ENCODE measurements around the gene EYS. TPM values are rescaled to one million over a fixed set of nuclear protein-coding genes. Genes with fewer than 3 reads are reported as not detected.
"Not testable (repeated sequence)": the region's sequence is repeated elsewhere in the genome, so short reads cannot be mapped to it uniquely, and the experiment has no call there.

EYS gene
- total RNA-seq, 1 donor from 2014 or later = 17.3 TPM

DNA sequence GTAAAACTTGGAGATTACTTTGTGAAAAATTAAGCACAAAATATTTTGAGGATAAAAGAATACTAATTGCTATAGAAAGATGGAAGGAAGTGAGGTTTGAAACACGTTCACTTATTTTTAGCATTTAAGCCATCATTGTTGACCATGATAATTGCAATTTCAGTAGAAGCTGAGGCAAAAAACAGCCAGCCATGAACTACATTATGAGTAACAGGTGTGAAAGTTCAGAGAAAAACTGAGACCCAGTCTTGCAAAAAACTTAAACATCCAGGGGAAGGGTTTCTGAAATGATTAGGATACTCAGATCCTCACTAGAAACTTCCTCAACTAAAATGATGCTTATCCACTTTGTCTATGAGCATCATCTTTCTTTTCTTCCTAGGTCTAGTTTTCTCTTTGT, 1452.0 kb downstream of the EYS start:
- no peak for DNase-seq (ENCODE audit: low spot score)

DNA sequence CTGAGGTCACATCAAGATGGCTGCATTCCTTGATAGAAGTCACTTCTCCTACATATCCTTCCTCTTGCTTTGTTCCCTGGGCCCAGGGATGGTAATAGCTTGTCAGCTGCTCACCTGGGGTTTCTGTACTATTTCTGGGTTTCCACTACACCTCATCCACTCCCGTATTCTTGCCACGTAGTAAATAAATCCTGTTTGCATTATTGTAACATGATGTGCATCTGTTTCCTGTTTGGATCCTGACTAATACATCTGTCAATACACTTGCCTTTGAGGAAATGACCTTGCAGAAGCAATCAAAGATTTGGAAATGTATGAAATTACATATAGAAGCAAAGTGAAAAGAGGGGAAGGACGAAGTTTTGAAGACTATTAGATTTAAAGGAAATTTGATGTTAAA, 1452.5 kb downstream of the EYS start:
- no peak for DNase-seq (ENCODE audit: low spot score)

DNA sequence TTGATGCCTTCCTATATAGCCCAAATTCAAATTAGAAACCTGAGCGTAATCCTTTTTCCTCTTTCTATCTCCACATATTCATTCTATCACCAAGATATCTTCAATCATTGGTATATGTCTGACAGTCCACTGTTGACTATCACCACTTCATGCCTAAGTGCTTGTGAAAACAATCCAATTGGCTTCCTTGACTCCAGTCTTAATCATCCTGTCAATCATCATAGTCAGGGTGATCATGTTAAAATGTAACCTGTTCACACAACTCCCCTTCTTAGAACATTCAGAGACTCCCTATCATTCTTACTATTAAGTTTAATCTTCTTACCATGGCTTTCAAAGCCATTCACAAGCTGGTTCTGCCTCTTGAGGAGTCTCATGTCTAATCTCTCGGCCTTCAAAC, 1454.8 kb downstream of the EYS start:
- DNase-seq (ENCODE audit: low spot score) = no peak

DNA sequence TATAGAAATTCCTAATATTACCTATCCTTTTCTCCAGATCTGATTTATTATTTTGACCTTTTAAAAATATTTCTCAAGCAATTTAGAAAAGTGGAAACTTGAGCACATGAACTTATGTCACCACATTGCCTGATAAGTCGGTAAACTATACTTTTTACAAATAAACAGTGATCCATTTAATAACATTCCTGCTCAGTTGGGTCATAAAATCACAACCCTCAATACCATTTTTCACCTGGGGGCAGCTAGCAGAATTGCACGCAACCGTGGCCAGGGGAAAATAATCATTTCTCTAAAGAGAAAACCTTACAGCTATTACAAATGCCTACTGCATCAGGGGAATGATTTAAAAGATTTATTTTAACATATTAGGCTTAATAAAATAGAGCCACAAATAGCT, 1456.9 kb downstream of the EYS start:
- DNase-seq (ENCODE audit: low spot score) = no peak

DNA sequence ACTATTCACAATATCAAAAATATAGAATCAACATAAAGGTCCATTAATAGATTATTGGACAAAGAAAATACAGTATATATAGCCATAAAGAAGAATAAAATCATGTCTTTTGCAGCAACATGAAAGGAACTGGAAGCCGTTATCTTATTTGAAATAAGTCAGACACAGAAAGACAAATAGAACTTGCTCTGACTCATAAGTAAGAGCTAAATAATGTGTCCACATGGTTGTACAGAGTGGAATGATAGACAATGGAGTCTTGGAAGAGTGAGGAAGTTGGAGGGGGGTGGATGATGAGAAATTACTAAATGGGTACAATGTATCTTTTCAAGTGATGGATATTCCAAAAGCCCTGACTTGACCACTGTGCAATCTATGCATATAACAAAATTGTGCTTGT, 1457.9 kb downstream of the EYS start:
- no peak for DNase-seq (ENCODE audit: low spot score)

DNA sequence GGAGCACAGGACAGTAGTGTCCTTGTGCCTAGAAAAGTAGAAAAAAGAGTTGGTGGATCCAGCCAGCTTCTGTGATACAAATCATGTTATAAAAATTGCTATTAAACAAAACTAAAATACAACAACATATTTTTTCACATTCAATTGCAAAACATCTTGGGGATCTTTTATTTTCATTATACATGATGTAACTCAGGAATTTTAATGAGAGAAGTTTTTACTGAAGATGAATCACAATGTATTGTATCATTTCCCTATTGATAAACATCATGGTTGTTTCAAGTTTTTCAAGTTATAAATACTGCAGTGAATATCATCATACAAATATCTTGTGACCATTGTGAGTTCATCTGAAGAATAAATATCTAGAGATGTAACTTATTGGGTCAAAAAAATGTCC, 1463.4 kb downstream of the EYS start:
- DNase-seq (ENCODE audit: low spot score) = no peak

DNA sequence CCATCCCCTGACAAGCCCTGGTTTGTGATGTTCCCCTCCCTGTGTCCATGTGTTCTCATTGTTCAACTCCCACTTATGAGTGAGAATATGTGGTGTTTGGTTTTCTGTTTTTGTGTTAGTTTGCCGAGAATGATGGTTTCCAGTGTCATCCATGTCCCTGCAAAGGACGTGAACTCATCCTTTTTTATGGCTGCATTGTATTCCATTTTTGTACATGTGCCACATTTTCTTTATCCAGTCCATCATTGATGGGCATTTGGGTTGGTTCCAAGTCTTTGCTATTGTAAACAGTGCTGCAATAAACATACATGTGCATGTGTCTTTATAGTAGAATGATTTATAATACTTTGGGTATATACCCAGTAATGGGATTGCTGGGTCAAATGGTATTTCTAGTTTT, 1468.1 kb downstream of the EYS start:
- DNase-seq (ENCODE audit: low spot score) = not testable (repeated sequence)

DNA sequence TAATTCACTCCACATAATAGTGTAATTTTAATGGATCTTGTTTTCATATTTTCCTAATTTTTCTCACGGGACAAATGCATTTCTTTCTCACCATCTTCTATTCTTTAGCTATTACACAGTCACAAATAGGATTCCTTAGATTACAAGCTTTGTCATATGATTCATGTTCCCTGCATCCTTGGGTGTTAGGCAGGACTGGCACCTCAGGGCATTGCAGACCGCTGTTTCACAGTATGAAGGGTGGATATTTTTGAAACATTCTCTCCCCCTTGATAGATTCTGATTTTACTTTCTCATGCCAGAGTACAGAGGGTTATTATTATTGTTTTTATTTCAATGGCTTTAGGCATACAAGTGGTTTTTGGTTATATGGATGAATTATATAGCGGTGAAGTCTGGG, 1469.0 kb downstream of the EYS start:
- DNase-seq (ENCODE audit: low spot score) = no peak

DNA sequence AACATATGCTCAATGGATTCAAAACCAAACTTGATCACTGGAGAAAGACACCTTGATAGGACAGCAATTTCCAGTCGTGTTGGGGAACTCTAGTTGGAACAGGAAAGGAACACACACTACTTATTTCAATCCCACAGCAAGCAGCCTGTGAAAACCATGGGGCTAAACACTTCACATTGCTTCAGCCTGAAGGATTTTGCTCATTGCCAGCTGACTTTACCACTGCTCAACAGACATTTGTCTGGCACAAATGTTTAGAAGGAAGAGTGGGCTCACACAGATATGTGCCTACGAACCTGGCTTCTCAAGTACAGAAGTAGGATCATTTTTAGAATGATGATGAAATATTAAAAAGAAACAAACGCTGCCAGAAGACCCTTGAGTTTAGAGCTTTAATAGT, 1473.3 kb downstream of the EYS start:
- DNase-seq (ENCODE audit: low spot score) = peak; percentile 23

DNA sequence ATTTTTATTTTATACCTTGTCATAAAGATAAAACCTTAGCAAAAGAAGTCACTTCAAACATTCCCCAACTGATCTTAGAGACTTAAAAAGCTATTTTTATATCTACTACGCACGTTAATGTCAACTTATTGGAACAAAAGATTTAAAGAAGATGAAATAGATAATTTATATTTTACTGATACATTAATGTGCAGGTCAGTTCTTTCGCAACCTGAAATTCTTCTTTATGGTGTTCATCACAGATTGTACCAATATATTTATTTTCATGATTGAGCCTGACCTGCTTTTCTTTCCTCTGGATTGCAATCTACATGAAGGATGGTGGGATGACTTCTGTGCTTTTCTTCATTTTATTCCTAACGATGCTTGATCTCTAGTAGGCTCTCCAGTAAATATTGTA, 1475.1 kb downstream of the EYS start:
- no peak for DNase-seq (ENCODE audit: low spot score)

DNA sequence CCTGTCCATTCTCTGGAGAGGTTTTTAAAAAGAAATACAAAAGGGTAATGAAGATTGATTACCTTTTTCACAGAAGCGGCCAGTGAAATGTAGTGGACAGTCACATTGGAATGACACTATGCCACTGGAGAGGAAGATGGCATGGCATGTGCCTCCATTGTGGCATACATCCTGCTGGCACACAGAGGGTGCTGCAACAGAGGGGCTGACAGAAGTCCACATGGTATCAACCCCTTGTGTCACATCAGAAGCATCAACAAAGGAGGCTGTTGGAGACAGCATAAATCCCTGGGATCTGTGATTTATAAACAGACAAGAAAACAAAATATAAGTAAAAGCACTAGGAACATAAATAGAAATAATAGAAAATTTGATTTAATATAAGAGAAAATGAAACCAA, 1476.5 kb downstream of the EYS start:
- no peak for DNase-seq (ENCODE audit: low spot score)

DNA sequence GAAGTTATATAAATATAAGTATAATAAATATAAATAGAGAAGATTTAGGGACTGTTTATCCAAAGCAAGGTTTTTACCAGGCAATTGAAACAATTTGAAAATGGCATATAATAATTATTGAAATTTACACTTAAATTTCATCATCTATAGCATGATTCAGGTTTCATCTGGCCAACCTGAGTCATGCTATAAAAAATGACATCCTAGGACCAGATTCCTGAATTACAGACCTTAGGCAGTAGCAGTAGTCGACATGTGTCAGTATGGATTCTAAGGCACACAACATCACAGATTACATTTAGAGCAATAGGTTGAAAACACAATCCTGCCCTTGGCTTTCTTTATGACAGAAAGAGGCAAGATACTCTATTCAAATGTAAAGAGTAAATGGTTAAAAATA, 1479.2 kb downstream of the EYS start:
- no peak for DNase-seq (ENCODE audit: low spot score)

DNA sequence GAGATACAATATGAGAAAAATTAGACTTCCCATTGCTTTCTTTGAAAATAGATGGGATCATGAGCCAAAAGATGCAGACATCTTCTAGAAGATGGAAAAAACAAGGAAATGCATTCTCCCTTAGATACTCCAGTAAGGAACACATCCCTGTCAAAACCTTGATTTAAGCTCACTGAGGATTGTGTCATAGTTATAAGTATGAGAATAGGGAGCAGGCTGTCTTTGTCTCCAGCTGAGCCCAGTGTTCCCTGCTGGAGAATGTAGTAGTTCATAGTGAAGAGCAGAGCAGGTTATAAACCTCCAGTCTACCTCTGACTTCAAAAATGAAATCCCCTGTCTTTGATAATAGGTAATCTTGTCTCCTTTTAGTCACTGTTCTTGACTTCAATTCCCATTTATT, 1481.5 kb downstream of the EYS start:
- no peak for DNase-seq (ENCODE audit: low spot score)

DNA sequence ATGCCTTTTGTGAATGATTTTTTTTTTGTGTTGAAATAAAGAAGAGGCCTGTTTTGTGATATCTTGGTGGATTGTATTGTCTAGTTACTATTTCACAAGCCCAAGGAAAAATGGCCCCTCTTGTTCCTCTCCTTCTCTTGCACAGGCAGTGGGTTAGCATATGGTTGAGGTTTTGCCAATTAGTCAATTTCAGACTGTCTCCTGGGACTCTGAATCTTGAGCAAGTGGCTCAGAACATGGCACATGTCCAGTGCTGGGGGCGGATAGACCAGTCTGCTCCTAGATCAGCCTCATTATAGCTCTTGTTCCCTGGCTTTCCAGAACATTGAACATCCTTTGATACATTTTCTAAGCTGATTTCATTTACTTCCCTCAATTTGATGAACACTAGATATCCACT, 1482.2 kb downstream of the EYS start:
- DNase-seq (ENCODE audit: low spot score) = no peak

DNA sequence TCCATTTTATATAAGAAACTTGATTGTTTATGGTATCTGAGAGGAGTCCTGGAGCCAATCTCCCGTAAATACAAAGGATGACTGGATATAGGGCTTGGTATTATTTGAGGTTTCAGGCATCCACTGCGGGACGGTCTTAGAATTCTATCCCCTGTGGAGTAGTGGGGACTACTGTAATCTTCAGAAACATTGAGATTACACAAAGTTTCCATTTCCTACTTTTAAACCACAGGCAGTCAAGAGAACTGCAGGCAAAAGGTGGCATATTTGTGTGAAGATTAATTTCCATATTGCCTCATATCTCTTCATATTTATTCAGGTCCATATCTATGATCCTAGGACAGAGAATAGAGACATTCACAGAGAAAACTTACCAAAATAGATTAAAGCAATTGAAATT, 1485.2 kb downstream of the EYS start:
- no peak for DNase-seq (ENCODE audit: low spot score)

DNA sequence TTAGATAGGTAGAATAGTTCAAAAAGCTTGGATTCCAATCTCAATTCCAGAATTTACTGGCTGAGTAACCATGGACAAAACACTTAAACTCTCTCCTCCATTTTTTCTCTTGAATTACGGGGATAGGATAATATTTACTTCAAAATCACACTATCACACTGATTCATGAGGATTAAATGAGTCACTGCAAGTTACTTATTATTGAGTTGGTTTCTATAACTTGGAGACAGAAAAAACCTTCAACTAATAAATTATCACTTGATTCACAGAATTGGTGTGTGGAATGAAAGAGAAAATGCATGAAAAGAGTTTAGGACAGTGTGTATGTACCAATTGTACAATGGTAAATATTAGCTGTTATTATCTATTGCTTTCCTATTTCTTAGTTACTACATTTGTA, 1486.2 kb downstream of the EYS start:
- no peak for DNase-seq (ENCODE audit: low spot score)

DNA sequence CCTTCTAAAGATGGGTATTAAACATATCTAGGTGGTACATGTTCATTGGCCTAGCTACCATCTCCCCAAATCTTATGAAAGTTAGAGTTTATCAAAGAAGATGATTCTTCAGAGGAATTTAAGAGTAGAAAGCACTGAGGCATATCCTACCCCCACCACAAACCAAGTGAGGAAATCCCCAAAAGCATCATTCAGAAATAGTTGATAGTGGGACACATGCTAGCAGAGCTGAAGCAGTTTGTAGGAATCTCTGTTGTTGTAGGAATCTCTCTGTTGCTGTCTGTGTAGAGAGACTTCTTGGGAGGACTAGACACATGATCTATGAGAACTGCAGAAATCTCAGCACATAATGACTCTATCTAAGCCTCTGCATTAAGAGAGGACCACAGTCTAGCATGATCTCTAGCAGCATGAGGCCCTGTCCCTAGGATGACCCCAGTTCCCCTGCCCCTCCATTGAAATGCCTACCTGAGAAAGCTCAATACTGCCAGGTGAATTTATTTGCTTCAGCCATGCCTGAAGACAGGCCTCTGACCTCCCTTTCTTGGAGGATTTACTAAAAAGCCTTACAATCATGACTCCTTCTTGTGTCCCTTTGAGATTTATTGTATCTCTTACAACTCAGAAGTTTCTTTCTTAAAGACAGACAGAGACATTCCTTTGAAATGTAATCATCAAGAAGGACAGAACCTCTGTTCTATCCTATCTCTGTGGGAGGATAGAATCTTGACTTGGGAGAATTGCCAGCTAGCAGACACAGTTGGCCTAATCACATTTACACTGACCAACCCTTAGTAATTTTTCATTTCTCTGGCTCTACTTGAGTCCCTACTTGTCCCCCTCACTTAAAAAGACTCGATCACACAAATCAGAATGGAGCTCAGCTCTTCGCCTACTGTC, 1489.1 kb downstream of the EYS start:
- DNase-seq (ENCODE audit: low spot score) = peak; percentile 82

DNA sequence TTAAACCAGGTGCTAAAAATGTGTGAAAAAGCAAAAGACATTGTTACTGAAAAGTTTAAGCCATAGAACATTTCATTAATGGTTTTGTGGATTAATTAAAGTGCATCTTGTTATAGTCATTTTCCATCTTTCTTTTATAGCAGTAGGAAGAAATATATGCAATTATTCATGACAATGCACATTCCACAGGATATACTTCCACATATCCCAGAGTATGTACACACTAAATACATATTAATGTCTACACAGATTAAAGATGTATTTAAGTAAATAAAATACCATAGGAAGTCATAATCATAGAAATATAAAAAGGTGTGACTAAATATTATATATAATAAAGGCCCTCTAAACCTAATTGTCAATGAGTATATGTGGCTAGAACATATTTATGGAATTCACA, 1492.7 kb downstream of the EYS start:
- no peak for DNase-seq (ENCODE audit: low spot score)

DNA sequence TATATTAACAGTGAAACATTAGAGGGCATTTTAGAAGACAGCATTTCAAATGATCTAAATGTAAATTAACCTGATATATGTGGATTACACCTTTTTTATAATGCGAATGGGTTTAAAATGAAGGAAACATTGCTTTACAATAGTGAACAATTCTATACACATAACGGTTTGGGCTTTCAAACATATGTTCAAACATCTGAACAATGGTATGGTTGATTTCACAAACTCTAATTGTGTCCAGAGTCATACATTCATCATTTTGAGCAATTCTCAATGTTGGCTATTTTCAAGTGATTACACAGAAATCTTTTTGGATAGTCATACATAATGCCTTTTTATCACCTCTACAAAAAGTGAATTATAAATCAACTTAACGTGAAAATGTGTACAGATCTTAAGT, 1493.3 kb downstream of the EYS start:
- peak; percentile 39 for DNase-seq (ENCODE audit: low spot score)

DNA sequence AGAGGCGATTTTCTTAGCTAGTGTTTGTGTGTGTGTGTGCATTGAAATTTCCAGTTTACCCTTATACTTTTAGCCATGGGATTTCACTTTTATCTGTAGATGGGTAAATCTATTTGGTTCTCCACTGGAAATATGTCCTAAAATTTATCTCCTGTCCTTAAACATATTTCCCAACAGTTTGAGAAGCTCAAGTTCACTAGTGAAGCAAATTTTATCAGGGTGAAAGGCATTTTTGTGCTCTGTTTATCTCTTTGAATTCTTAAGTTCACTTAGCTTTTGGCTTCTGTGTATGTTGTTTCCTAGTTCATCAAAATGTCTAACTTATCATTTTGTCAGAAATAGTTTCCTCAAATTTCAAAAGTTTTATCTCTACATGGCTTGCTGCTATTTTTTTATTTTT, 1509.8 kb downstream of the EYS start:
- peak; percentile 93 for DNase-seq (ENCODE audit: low spot score)

DNA sequence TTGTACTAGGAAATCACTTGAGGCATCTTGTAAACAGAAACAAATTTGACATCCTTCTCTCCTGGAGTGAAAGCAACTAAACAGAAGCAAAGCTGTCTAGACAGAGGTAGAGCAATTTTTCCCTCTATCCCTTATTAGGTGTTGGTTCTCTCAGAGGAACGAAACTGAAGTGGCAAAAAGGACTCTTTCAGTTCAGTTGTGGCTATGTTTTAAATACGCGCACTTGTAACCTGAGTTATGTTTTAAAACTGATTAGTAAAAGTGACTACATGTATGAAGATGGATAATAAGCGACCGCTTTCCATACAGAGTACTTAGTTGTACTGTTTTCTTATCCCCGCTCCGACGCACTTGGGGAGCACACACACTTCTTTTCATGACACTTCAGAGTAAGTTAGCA, 1520.4 kb downstream of the EYS start:
- DNase-seq (ENCODE audit: low spot score) = no peak

DNA sequence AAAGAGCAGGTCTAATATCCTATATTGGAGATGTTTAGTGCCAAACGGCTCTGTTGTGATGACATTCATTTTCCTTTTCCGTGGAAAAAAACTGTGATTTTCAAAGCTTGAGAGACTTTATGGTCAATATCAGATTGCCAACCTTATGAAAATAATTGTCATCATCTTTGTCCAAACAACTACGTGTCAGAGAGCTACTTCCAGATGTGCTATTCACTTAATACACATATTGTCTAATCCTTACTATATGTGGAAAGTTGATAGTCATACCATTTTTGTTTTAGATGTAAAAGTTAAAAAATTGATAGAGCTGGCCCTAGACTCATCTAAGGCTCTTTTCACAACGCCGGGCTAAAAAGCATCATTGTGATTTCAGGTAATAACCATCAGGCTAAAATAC, 1521.4 kb downstream of the EYS start:
- DNase-seq (ENCODE audit: low spot score) = no peak

DNA sequence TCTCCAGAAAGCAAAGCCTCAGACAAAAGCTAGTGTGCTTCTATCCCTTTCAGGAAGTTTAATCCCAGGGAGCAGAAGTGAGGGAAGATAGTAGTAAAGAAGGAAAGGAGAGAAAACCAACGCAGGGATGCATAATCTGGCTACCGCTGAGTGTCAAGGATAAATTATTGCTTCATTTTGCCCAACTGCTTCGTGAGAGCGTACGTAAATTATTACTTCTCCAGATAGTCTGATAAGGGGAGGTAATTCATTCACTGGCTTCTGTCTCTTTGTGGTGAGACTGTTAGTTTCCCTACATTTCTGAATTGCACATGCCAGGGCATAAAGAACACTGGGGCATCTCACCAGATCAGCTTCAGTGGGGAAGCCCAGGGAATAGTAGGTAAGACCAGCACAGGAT, 1531.7 kb downstream of the EYS start:
- no peak for DNase-seq (ENCODE audit: low spot score)

DNA sequence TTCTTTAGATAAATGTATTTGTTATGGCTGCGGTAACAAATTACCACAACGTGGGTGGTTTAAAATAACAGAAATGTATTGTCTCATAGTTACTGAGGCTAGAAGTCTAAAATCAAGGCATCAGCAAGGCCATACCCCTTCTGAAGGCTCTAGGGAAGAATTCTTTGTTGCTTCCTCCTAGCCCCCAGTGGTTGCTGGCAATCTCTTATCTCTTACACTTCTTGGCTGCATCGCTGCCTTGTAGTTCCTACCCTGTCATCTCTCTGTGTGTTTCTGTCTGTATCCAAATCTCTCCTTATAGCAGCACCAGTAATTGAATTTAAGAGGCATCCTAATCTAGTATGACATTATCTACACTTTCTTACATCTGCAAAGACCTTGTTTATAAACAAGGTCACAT, 1536.7 kb downstream of the EYS start:
- peak; percentile 45 for DNase-seq (ENCODE audit: low spot score)
